ENCODE results near the gene APP.
"Not testable (repeated sequence)": the region's sequence is repeated elsewhere in the genome, so short reads cannot be mapped to it uniquely, and the experiment has no call there.

APP gene

GRCh38 chr21:25929856-25930520 lies 240.6 kb downstream of the APP start:
- no peak for DNase-seq

- DNase-seq = no peak
Measured at GRCh38 chr21:25927195-25927880, 243.2 kb downstream of the APP start.

- DNase-seq = no peak
Measured at GRCh38 chr21:25925936-25926335, 244.6 kb downstream of the APP start.

- no peak for DNase-seq
Measured at GRCh38 chr21:25925064-25925800, 245.3 kb downstream of the APP start.

- not testable (repeated sequence) for DNase-seq
Measured at GRCh38 chr21:25918152-25918551, 252.4 kb downstream of the APP start.

- no peak for DNase-seq
Measured at GRCh38 chr21:25916226-25916625, 254.3 kb downstream of the APP start.

- no peak for DNase-seq
Measured at GRCh38 chr21:25913479-25913878, 257.1 kb downstream of the APP start.

- DNase-seq = no peak
Measured at GRCh38 chr21:25912402-25912746, 258.2 kb downstream of the APP start.

GRCh38 chr21:25911730-25912401 lies 258.7 kb downstream of the APP start:
- no peak for DNase-seq

GRCh38 chr21:25910809-25911208 lies 259.8 kb downstream of the APP start:
- no peak for DNase-seq

- DNase-seq = no peak
Measured at GRCh38 chr21:25909341-25909740, 261.2 kb downstream of the APP start.

- no peak for DNase-seq
Measured at GRCh38 chr21:25908495-25908894, 262.1 kb downstream of the APP start.

- DNase-seq = no peak
Measured at GRCh38 chr21:25907573-25908275, 262.8 kb downstream of the APP start.

- no peak for DNase-seq
Measured at GRCh38 chr21:25906587-25906986, 264.0 kb downstream of the APP start.

GRCh38 chr21:25905126-25905525 lies 265.4 kb downstream of the APP start:
- no peak for DNase-seq

- DNase-seq = no peak
Measured at GRCh38 chr21:25904044-25904695, 266.4 kb downstream of the APP start.

GRCh38 chr21:25903607-25904006 lies 267.0 kb downstream of the APP start:
- no peak for DNase-seq

- DNase-seq = no peak
Measured at GRCh38 chr21:25901330-25901979, 269.1 kb downstream of the APP start.

GRCh38 chr21:25898671-25899070 lies 271.9 kb downstream of the APP start:
- no peak for DNase-seq

- DNase-seq = no peak
Measured at GRCh38 chr21:25897383-25897782, 273.2 kb downstream of the APP start.

GRCh38 chr21:25896501-25897056 lies 274.0 kb downstream of the APP start:
- no peak for DNase-seq

All from 8988T (cell line).